Measurements from ENCODE around the gene TRMT44. TPM values are rescaled to one million over a fixed set of nuclear protein-coding genes. Genes with fewer than 3 reads are reported as not detected.

The TRMT44 gene
- total and polyA plus RNA-seq, 2 of the 4 experiments (the other 2 are of a cell fraction) = 7.3 to 8.1 TPM

GRCh38 chr4:8396762-8397406, 43.7 kb upstream of the TRMT44 start:
- no TSS peak for BruUV-seq (replicated peaks)
- Histone ChIP-seq H3K4ac (ENCODE audit: low read depth, low read length) (no peak overlapping the region), H2AK5ac (ENCODE audit: low read depth, low read length) (no peak overlapping the region), H2BK15ac (ENCODE audit: low read depth, low read length) (no peak overlapping the region), H3K79me1 (ENCODE audit: low read depth in 1 of 2, low read length in 2 of 2) (no peaks in the 10 kb centered on the region), H3K18ac (ENCODE audit: low read depth, low read length) (no peak overlapping the region), H3K27ac (ENCODE audit: insufficient read depth, low read length) (no peak overlapping the region), H3K27me3 (ENCODE audit: control insufficient read depth, insufficient read depth, low read length) (no peaks in the 10 kb centered on the region), H3K4me3 (ENCODE audit: insufficient read depth, low read depth, low read length) (no peak overlapping the region), H3K14ac (replicated peaks; ENCODE audit: low read depth, low read length) (no peak overlapping the region), H4K8ac (ENCODE audit: low read depth in 2 of 2, low read length in 2 of 2) (no peak overlapping the region), H3K9ac (ENCODE audit: low read depth, low read length) (no peak overlapping the region), H2AK9ac (replicated peaks; ENCODE audit: low read depth, low read length, poor library complexity) (no peak overlapping the region), H3K23ac (ENCODE audit: low read depth, low read length) (no peak overlapping the region), H2BK5ac (ENCODE audit: low read depth, low read length, poor library complexity, severe bottlenecking) (no peak overlapping the region), H4K20me1 (ENCODE audit: insufficient read depth, low read length) (peaks cover 11% of the 10 kb centered on the region), H3K4me2 (ENCODE audit: low read depth, low read length) (no peak overlapping the region), H4K91ac (ENCODE audit: insufficient read depth, low read depth, low read length) (no peak overlapping the region), H3K4me1 (ENCODE audit: control insufficient read depth, insufficient read depth, low read length) (peaks cover 19% of the 10 kb centered on the region), H2BK120ac (ENCODE audit: low read depth, low read length) (no peak overlapping the region), H3K36me3 (ENCODE audit: control insufficient read depth, insufficient read depth, low read length) (peaks cover 18% of the 10 kb centered on the region), H2AFZ (replicated peaks; ENCODE audit: low read length, poor library complexity) (no peak overlapping the region), H3K56ac (ENCODE audit: extremely low read depth, insufficient read depth, low read length) (no peak overlapping the region), H4K5ac (ENCODE audit: low read depth, low read length) (no peak overlapping the region), H2BK20ac (ENCODE audit: low read depth, low read length) (no peak overlapping the region), H3K9me1 (ENCODE audit: insufficient read depth, low read length) (peaks cover 12% of the 10 kb centered on the region; the same call in 1 of the 2 replicates), H3K9me3 (ENCODE audit: control insufficient read depth, insufficient read depth, low read length) (no peaks in the 10 kb centered on the region)
- CTCF ChIA-PET = no interaction called here
- ATAC-seq (ENCODE audit: low read depth) (no peak), DNase-seq (no peak)
- dilution Hi-C loops (cut with HindIII; ENCODE audit: low sequenced_read_pairs, unreplicated experiment) (no loop called here), intact Hi-C loops (cut with micrococcal nuclease) (no loop called here), in situ Hi-C loops (cut with MboI; ENCODE audit: low sequenced_read_pairs) (no loop called here)
- POLR2A ChIA-PET (ENCODE audit: unreplicated experiment) = no interaction called here
- 90% methylated on average over 13 of the region's 27 CpGs; no CpG with 5 or more reads in 1 of the 2 experiments for WGBS, 2 experiments (ENCODE audit: extremely low coverage in 2 of 2, insufficient read length in 1 of 2)
- TF ChIP-seq USF2 (IDR thresholded peaks at IDR 0.05; ENCODE audit: low read depth, low read length) = no peak
- no peak for TF ChIP-seq CEBPB (IDR thresholded peaks at IDR 0.05; ENCODE audit: low read depth, low read length)
- TF ChIP-seq BHLHE40 (IDR thresholded peaks at IDR 0.05; ENCODE audit: low read depth, low read length) = no peak
- no peak for TF ChIP-seq RAD21 (IDR thresholded peaks at IDR 0.05; ENCODE audit: low read length)
- no peak for TF ChIP-seq SMC3 (IDR thresholded peaks at IDR 0.05; ENCODE audit: low read depth, low read length)
- no peak for TF ChIP-seq NFE2L2 (IDR thresholded peaks at IDR 0.05; ENCODE audit: low read depth, low read length)
- no peak for TF ChIP-seq ELK1 (IDR thresholded peaks at IDR 0.05; ENCODE audit: borderline replicate concordance, low read depth, low read length)
- no peak for TF ChIP-seq MAZ (IDR thresholded peaks at IDR 0.05; ENCODE audit: borderline replicate concordance, low read depth, low read length)
